ENCODE results near the gene SELENOV. TPM values are rescaled to one million over a fixed set of nuclear protein-coding genes. Genes with fewer than 3 reads are reported as not detected.

Gene SELENOV
- total RNA-seq, 3 donors from 2014 or later = not detected

DNA sequence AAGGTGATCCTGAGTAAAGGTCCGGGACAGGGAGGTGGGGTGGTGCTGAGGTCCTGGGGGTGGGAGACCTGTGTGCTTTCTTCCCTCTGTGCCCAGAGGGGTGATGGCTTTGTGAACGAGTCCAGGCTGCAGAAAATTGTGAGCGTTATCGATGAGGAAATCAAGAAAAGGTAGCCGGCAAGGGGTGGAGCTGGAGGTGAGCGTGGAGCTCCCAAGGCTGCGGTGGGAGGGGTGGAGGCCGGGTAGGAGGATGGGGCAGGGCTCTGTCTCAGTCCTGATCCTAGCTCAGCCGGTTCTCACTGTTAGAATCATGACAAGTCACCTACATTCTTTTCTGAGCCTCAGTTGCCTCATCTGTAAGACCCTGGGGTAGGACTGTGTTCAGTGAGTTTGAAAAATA is 4.0 kb downstream of the SELENOV start:
- no peak overlapping the region for H3K4me3 ChIP-seq
- TF ChIP-seq, protein P1, sequence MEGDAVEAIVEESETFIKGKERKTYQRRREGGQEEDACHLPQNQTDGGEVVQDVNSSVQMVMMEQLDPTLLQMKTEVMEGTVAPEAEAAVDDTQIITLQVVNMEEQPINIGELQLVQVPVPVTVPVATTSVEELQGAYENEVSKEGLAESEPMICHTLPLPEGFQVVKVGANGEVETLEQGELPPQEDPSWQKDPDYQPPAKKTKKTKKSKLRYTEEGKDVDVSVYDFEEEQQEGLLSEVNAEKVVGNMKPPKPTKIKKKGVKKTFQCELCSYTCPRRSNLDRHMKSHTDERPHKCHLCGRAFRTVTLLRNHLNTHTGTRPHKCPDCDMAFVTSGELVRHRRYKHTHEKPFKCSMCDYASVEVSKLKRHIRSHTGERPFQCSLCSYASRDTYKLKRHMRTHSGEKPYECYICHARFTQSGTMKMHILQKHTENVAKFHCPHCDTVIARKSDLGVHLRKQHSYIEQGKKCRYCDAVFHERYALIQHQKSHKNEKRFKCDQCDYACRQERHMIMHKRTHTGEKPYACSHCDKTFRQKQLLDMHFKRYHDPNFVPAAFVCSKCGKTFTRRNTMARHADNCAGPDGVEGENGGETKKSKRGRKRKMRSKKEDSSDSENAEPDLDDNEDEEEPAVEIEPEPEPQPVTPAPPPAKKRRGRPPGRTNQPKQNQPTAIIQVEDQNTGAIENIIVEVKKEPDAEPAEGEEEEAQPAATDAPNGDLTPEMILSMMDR (IDR thresholded peaks at IDR 0.05) = no peak
- no peak for TF ChIP-seq POLR2AphosphoS5 (IDR thresholded peaks at IDR 0.05)
- no peak for TF ChIP-seq POLR2A (IDR thresholded peaks at IDR 0.05)
- no peaks in the 10 kb centered on the region for H3K36me3 ChIP-seq
- H3K27ac ChIP-seq = no peak overlapping the region
- H3K9me3 ChIP-seq = no peaks in the 10 kb centered on the region
- H3K27me3 ChIP-seq = peaks cover 5 to 24% of the 10 kb centered on the region in 2 donors
- intact Hi-C loops (cut with DNase I; ENCODE audit: low total_unique reads) = no loop called here
- no peak for DNase-seq (ENCODE audit: low spot score in 2 of 2)
- H3K4me1 ChIP-seq = peaks cover 0 to 2% of the 10 kb centered on the region in 2 donors

DNA sequence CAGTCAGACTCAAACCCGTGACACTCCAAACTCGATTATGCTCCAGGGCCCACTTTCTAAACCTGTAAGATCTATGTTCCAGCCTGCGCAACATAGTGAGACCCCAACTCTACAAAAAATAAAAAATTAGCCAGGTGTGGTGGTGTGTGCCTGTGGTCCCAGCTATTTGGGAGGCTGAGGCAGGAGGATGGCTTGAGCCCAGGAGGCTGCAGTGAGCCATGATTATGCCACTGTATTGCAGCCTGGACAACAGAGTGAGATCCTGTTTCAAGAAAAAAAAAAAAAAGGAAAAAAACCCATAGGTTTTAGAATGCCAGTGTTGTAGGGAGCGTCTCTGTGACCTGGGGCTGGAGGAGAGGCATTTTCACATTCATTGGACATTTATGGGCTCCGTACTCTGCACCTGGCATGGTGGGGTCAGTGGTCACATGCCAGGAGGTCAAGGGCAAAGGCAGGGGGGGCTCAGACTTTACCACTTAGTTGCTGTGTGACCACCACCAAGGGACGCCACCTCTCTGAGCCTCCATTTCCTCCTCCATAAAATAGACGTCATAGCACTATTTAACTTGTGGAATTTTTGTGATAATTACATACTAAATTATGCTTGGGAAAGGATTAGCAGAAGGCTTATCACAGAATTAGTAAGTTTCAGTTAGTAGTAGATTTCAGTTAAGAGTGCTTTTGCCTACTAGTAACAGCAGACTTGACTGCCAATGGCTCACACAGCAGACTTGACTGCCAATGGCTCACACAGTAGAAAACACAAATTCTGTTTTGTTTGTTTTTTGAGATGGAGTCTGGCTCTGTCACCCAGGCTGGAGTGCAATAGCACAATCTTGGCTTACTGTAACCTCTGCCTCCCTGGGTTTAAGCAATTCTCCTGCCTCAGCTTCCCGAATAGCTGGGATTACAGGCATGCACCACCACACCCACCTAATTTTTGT is 5.9 kb downstream of the SELENOV start:
- intact Hi-C loops (cut with DNase I; ENCODE audit: low total_unique reads) = no loop called here
- Histone ChIP-seq H3K36me3 (no peaks in the 10 kb centered on the region), H3K27me3 (peaks cover 1 to 6% of the 10 kb centered on the region in 2 donors), H3K9me3 (no peaks in the 10 kb centered on the region), H3K4me3 (no peak overlapping the region), H3K4me1 (no peaks in the 10 kb centered on the region), H3K27ac (no peak overlapping the region)
- TF ChIP-seq, protein P1 (IDR thresholded peaks at IDR 0.05) = no peak
- TF ChIP-seq POLR2A (IDR thresholded peaks at IDR 0.05) = no peak
- TF ChIP-seq POLR2AphosphoS5 (IDR thresholded peaks at IDR 0.05) = no peak
- DNase-seq (ENCODE audit: low spot score in 2 of 2) = no peak

DNA sequence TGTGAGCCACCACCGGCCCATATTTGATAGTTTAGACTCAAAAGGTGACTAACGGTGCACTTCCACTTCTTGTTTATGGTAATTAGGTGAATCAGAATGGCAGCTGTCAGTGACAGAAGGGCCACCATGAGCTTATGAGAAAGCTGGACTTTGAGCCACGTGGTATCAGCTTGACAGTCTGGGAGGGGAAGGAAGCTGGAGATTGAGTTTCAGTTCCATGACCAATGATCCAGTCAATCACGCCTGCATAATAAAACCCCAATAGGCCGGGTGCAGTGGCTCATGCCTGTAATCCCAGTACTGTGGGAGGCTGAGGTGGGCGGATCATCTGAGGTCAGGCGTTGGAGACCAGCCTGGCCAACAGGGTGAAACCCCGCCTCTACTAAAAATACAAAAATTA is 9.6 kb downstream of the SELENOV start:
- TF ChIP-seq, protein P1 (IDR thresholded peaks at IDR 0.05) = no peak
- TF ChIP-seq POLR2A (IDR thresholded peaks at IDR 0.05) (no peak), POLR2AphosphoS5 (IDR thresholded peaks at IDR 0.05) (no peak)
- Histone ChIP-seq H3K27ac (no peak overlapping the region), H3K36me3 (no peaks in the 10 kb centered on the region), H3K4me3 (no peak overlapping the region), H3K9me3 (no peaks in the 10 kb centered on the region), H3K27me3 (no peaks in the 10 kb centered on the region), H3K4me1 (no peaks in the 10 kb centered on the region)
- intact Hi-C loops (cut with DNase I; ENCODE audit: low total_unique reads) = no loop called here
- no peak for DNase-seq (ENCODE audit: low spot score in 2 of 2)

DNA sequence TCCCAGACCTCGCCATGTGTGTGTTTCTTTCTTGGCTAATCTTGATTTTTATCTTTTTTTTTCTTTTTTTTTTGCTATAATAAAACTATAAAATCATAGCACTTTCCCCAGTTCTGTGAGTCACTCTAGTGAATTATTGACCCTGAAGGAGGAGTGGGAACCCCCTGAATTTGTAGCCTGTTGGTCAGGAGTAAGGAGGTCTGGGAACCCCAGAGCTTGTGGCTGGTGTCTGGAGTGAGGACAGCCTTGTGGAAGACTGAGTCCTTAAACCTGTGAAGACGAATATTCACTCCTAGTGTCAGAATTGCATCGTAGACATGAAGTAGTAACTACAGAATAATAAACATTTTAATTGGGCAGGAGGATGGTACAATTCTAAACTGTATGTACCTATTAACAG is 10.3 kb downstream of the SELENOV start:
- TF ChIP-seq POLR2AphosphoS5 (IDR thresholded peaks at IDR 0.05) (no peak), POLR2A (IDR thresholded peaks at IDR 0.05) (no peak)
- TF ChIP-seq, protein P1 (IDR thresholded peaks at IDR 0.05) = no peak
- Histone ChIP-seq H3K4me3 (no peak overlapping the region), H3K4me1 (no peaks in the 10 kb centered on the region), H3K36me3 (no peaks in the 10 kb centered on the region), H3K27ac (no peak overlapping the region), H3K27me3 (no peaks in the 10 kb centered on the region), H3K9me3 (no peaks in the 10 kb centered on the region)
- DNase-seq (ENCODE audit: low spot score in 2 of 2) = no peak
- intact Hi-C loops (cut with DNase I; ENCODE audit: low total_unique reads) = no loop called here

DNA sequence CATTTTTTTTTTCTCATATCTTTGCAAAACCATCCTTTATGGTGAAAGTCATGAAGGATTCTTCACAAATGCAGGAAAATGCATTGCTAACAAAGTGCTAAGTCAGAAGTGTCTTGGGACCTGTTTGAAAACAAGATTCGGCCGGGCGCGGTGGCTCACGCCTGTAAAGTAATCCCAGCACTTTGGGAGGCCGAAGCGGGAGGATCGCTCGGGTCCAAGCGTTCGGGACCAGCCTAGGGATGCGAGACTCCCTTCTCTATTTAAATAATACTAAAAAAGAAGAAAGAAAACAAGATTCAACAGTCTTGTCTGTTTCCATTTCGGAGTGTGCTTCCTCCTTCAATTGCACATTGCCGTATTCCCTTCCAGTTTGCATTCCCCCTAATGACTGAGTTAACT is 16.9 kb downstream of the SELENOV start:
- Histone ChIP-seq H3K27me3 (no peaks in the 10 kb centered on the region), H3K9me3 (no peaks in the 10 kb centered on the region), H3K4me1 (no peaks in the 10 kb centered on the region), H3K27ac (peak overlapping the region; percentile 80 to 88), H3K4me3 (peak overlapping the region; percentile 81 to 93 (median 88)), H3K36me3 (no peaks in the 10 kb centered on the region)
- TF ChIP-seq POLR2AphosphoS5 (IDR thresholded peaks at IDR 0.05) (no peak), POLR2A (IDR thresholded peaks at IDR 0.05) (no peak)
- TF ChIP-seq, protein P1 (IDR thresholded peaks at IDR 0.05) = no peak
- intact Hi-C loops (cut with DNase I; ENCODE audit: low total_unique reads) = no loop called here
- peak in 1 of 2 donors; percentile 39 for DNase-seq (ENCODE audit: low spot score in 2 of 2)

Measured in breast epithelium (tissue), 4 donors.